Raji (cell line): ENCODE data around the gene APOL3.
A peak's percentile ranks its signal among the peaks of the same experiment; 100 is the strongest.

Experiments used
- POLR2A ChIP-seq: IDR thresholded peaks from 2 replicates; pipeline ENCODE4 v1.6.1; 2011; ENCODE audit warnings: low read depth, low read length, control low read depth; ENCODE audit not compliant: insufficient read depth

APOL3 gene

DNA sequence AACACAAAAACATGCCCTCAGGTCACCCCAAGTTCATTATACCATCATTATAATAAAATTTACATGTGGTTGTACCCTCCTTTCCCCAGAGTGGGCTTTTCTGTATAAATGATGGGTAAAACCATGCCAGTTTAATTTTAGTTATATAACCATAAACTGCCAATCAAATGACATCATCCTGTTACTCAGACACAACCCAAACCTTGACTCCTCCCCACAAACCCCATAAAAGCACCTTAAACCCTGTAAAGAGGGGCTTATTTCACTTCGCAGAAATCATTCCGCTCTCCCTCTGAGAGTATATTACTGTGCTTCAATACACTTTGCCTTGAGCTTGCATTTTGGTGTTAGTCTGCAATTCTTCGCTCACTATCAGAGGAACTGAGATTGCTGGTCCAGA, 5.5 kb upstream of the APOL3 start:
- no peak for TF ChIP-seq POLR2A

DNA sequence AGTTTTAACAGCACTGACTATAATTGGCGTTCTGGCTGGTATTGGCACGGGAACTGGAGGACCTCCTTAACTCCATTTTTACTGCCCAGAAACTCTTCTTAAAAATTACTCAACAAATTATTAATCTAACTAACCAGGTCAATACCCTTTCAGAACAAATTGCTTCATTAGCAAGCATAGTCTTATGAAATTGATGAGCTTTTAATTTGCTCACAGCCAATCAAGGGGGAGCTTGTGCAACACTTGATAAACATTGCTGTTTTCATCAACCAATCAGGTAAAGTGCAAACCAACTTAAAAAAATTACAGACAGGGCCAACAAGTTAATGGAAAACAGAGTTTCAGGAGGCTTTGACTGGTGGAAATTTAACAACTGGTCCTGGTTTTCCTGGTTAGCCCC, 4.6 kb upstream of the APOL3 start:
- TF ChIP-seq POLR2A, result no peak

DNA sequence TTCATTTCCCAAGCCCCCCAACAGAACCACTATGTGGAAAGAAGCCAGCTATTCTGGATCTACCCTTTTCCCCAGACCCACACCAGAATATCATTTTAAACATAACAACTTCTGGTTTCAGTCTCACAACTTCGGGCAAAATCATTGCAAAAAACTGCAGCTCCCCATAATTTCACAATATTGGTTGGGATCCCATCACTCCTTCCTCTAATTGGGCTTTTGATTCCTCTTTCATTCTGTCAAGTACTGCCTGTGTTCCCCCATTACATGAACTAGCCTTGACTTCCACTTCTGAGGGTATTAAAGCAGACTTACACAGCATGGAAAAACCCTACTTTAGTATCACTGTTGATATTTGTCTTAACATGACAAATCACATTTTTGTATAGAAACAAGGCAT, 4.1 kb upstream of the APOL3 start:
- TF ChIP-seq POLR2A, result no peak

DNA sequence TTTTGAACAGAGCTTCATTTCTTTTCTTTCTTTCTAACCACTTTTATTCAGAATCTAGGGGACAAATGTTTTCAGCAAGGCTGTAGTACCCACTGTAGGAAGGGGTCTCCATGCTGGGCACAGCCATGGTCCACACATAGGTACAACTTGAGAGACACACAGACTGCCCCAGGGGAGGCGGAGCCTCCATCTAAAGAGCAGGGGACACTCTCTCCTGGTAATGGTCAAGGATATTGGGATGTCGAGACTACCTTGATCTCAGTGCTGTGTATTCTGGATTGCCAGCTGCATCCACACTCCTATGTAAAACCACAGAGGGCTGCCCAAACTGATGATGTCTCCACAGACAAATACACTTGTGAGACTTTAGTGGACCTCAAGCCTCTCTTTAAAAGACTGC, 2.9 kb upstream of the APOL3 start:
- no peak for TF ChIP-seq POLR2A

DNA sequence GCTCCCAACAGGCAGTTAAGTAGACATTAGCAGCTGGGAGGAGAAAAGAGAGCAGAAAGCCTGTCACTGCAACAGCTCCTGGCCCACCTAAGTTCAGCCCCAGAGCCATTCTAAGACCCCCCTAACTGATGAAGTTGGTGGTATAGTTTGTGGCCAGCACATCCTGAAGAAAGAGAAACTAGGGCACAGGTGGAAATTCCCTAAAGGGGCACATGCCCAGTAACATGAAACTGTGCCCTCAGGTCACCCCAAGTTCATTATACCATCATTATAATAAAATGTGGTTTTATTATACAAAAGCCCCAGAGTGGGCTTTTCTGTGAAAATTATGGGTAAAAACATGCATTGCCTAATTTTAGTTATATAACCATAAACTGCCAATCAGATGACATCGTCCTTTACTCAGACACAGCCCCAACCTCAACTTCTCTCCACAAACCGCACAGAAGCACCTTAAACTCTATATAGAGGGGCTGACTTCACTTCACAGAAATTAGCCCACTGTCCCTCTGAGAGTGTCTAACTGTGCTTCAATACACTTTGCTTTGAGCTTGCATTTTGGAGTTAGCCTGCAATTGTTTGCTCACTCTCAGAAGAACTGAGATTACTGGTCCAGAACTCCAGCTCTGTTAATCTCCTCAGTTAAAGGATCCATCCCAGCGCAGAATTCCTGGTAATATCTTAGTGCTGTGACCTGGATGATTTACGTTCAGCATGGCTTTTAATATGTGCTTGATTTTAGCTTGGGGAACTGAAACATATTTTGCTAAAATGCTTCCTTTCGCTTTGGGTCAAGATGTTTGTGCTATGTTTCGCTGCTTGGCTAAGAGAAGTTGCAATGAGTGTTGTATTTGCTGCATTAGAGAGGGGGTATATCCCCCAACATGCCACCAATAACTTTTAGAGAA, 1.8 kb upstream of the APOL3 start:
- peak; percentile 35; the same call in 1 of the 2 replicates for TF ChIP-seq POLR2A

DNA sequence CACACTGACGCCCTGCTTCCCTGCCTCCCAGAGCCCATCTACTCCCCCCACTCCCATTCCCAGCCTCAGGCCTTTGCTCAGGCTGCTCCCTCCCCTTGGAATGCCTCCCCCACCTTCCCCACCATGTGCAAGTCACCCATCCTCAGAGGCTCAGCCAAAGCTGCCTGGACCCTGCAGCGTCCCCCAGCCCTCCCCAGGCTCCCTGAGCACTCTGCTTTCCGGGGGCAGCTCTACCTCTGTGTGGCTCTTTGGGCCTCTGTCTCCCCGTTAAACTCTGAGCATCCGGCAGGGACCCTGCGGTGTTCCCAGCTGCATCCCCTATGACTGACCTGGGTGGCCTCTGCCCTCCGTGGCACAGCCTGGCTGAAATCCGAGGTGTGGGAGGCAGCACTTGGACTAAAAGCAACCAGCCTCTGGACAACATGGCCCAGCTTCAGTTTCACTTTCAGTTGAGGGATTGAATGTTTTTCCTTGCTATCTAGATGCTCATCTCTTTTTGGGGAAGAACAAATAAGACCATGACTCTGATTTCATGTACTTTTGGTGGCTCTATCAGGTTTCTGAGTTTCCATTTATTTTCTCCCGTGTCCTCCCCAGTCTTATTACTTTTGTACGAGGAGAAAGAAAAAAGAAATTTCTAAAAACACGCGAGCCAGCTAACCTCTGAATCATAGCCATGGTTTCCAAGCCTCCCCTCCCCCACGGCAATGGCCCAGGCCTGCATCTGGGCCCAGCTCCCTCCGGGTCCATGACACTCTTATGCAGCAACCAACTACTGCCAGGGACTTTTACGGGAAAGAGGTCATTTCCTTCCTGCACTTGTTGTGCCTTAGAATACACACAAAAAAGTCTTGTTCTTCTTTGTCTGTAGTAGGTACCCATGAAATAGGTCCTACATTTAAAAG, 3.8 kb downstream of the APOL3 start:
- TF ChIP-seq POLR2A, result no peak

DNA sequence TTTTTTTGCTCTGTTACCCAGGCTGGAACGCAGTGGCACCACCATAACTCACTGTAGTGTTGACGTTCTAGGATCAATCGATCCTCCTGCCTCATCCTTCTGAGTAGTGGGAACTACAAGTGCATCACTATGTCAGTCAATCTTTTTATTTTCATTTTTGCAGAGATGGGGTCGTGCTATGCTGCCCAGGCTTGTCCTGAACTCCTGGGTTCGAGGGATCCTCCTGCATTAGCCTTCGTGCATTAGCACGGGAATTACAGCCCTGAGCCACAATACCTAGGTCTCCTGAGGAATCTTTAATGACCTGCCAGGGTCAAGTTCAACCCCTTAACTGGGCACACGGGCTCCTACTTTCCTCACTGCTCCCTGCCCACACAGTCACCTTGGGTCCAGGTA, 4.4 kb downstream of the APOL3 start:
- no peak for TF ChIP-seq POLR2A

DNA sequence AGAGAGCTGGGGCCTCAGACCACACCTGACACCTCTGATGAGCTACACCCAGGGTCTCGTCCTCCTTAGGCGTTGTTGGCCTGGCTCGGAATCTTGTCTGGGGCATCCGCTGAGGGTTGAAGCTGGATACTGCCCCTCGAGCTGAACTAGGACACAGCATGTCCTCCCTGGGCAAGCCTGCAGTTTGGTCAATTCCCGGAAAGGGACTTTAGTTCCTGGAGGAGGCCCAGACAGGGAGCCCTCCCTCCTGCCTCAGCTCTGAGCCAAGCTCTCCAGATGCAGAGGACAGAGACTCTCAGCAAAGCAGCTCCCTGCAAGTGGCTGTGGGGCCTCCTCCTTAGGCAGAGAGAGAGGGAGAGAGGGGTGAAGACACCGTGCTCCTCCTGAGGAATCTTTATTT, 4.9 kb downstream of the APOL3 start:
- TF ChIP-seq POLR2A, result no peak

DNA sequence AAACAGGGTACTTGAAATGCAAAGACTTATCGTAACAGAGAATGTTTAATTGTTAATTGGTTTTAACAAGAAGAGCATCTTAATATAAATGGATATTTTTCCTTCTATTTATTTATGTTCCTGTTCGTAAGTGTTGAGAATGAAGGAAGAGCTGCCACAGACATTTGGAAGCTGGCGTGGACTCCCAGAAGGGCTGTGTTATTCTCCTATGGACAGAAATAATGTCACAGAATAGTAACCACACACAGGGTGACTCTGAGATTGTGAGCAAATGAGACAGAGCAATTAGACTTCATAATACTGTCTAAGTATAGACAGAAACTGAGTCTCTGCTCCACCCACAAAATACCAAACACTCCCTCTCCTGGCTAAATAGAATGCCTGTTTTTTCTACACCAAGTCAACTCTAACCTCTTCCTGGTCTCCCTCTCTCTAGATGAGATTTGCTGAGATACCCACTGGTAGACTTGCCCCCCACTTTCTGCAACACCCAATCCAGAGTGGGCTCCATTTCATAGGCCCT, 6.1 kb downstream of the APOL3 start:
- no peak for TF ChIP-seq POLR2A

DNA sequence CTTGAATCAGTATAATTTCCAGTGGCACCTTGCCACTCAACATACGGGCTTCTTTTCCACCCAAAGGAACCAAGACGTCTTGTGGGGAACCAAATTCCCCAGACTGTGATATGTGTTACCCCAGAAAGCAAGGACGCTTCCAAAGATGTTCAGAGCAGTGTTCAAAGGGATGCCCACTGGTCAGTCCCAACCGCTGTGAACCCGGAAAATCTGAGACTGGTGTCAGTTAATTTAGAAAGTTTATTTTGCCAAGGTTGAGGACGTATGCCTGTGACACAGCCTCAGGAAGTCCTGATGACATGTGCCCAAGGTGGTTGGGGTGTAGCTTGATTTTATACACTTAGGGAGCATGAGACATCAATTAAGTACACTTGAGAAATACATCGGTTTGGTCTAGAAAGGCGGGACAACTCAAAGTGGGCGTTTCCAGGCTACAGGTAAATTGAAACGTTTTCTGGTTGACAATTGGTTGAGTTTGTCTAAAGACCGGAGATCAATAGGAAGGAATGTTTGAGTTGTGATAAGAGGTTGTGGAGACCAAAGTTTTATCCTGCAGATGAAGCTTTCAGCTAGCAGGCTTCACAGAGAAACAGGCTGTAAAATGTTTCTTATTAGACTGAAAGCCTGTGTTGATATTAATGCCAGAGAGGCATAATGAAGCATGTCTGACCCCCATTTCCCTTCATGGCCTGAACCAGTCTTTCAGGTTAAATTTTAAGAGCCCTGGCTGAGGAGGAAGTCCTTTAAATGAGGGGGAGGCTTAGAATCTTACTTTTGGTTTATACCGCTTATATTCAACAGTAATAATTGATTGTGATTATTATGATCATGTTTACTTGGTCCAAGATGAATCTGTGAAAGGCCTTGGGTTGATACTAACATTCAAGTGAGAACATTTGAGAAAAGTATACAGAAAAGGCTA, 6.8 kb downstream of the APOL3 start:
- no peak for TF ChIP-seq POLR2A

DNA sequence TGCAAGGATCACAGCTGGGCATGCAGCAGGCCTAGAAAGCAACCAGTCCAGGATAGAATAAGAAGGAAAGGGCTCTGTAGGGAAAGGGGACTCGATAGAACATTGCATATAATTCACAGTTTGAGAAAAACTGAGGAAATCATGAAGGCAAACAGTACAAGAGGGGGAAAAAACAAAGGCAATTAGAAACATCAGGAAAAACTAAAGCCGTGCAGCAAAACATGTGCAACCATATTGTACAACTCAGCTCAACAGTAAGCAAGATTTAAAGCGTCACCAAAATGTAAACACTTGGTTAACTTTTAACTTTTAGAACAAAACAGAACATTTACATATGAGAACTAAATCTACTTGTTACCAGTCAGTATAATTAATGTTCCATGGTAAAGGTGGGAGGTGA, 8.5 kb downstream of the APOL3 start:
- no peak for TF ChIP-seq POLR2A

DNA sequence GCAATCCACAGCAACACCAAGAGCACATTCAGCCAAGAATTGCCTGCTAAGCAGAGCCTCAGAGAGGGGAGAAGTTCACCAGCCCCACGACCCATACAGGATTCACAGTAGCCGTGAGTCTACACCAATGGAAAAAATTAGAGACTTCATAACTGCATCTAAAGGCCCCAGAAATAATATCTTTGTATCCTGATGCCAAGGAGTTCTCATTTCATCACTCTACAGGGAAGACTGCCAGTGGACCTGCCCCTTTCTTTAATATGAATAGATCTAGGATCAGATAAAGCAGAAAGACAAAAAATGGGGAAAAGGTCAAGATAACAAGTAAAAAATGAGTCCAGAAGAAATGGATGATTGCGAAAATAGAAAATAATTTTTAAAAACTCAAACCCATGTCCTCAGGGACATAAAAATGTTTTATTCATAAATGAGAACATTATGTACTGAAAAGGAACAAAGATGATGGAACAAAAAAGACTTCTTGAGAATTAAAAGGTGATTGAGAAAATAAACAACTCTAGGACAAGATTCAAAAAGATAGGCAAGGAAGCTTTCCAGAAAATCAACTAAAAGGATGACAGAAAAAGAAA, 9.5 kb downstream of the APOL3 start:
- no peak for TF ChIP-seq POLR2A

DNA sequence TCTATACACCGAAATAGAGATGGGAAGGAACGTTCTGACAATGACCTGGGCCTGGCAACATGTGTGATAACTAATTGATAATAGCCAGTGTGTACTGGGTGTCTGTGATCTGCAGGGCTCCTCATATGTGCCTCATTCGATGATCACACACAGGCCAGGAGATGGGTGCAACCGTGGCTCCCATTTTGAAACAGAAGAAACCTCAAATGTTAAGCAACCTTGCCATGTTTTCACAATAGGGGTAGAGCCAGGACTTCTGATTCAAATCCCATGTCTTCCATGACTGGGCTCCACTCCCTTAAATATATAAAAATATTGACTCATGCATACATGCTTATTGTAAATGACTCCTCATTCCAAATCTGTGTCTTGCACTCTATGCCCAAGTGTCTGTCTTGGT, 11.1 kb downstream of the APOL3 start:
- TF ChIP-seq POLR2A, result no peak

DNA sequence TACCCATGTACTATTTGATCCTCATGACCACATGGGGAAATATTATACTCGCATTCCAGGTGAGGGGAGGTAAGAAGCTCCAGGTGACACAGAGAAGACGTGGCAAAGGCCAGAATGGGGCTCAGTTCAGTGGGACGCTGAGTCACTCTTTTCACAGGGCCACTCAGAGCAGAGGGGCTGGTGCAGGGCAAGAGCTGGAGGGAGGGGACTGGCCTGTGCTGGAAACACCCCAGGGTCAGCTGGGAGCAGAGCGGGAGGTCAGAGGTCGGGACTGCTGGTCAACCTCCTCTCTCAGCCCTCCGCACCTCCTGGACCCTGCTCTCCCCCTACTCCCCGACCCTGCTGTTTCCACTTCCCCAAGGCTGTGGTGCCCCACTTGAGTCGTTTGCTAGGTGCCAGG, 12.1 kb downstream of the APOL3 start:
- no peak for TF ChIP-seq POLR2A
